Activated CD4-positive, alpha-beta T cell treated with anti-CD3 and anti-CD28 coated beads, Interleukin-2, amount 50 U/mL, for 48 hours (primary cell): ENCODE measurements around the gene SLC39A10.
A peak's percentile ranks its signal among the peaks of the same experiment; 100 is the strongest.
"Not testable (repeated sequence)": the region's sequence is repeated elsewhere in the genome, so short reads cannot be mapped to it uniquely, and the experiment has no call there.

Source experiments
- DNase-seq, 2 experiments: peaks; one replicate each; pipeline ENCODE4 v3.0.0-alpha.2; 2020

SLC39A10 gene

DNA sequence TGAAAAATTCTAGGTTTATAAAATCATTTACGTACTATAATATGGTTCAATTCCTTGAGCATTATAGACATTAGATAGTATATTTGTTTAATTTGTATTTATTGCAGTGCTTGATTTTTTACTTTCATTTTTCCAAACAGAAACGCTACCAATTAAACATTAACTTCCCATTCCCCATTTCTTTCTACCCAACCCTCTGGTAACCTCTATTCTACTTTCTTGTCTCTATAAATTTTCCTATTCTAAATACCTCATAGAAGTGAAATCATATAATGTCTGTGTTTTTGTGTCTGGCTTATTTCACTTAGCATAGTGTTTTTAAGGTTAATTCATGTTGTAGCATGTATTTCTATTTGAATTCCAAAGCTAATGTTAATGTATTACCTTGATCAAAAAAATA lies 11.6 kb upstream of the SLC39A10 start:
- DNase-seq, result no peak

DNA sequence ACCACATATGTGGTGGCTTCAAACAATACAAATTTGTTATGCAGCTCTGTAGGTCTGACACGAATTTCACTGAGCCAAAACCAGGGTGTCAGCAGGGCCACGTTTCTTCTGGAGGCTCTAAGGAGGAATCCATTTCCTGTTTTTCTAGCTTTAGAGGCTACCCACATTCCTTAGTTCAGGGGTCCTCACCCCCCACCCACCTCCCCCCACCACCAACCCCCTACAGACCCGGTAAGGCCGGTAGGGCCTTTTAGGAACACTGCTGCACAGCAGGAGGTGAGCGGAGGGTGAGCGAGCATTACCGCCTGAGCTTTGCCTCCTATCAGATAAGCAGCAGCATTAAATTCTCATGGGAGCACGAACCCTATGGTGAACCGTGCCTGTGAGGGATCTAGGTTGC lies 10.6 kb upstream of the SLC39A10 start:
- DNase-seq, result no peak

DNA sequence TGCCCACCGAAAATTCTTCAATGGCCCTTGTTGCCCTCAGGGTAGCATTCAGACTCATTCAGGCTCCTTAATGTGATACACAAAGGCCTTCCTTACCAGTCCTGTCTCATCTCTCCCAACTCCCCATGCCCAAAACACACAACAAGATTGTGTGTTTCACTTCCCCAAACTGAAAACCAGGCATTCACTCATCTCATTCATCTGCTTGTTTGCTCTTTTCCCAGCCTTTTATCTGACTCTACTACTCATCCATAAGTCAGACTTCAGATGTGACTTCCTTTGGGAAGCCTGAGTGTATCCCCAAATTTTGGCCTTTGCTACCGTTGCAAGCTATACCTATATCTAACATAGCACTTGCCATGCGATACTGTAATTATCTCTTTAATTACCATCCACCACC lies 9.7 kb upstream of the SLC39A10 start:
- DNase-seq, result no peak

DNA sequence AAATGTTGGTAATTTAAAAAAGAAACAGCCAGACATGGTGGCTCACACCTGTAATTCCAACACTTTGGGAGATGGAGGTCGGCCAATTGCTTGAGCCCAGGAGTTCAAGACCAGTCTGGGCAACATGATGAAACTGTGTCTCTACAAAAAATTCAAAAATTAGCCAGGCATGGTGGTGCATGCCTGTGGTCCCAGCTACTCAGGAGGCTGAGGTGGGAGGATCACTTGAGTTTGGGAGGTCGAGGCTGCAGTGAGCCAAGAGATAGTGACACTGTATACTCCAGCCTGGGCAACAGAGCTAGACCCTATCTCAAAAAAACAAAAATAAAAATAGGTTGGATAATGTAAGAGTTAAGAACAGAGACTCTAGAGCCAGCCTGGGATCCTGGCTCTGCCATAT lies 8.7 kb upstream of the SLC39A10 start:
- DNase-seq, result not testable (repeated sequence)

DNA sequence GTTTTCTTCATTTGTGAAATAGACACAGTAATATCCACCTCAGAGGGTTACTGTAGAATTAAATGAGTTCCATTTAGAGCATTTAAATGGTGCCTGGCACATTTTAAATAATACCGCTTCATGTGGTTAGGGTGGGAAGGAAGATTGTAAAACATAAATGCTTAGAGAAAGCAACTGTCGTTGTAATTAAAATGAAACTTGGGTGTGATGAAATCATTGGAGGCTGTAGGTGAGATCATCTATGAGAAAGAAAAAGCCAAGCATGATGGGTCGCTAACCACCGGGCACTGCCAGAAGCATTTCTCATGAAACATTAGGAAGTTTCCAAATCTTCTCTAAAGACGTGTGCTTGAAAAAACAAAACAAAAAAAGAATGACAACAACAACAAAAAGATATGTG lies 8.2 kb upstream of the SLC39A10 start:
- DNase-seq, result no peak

DNA sequence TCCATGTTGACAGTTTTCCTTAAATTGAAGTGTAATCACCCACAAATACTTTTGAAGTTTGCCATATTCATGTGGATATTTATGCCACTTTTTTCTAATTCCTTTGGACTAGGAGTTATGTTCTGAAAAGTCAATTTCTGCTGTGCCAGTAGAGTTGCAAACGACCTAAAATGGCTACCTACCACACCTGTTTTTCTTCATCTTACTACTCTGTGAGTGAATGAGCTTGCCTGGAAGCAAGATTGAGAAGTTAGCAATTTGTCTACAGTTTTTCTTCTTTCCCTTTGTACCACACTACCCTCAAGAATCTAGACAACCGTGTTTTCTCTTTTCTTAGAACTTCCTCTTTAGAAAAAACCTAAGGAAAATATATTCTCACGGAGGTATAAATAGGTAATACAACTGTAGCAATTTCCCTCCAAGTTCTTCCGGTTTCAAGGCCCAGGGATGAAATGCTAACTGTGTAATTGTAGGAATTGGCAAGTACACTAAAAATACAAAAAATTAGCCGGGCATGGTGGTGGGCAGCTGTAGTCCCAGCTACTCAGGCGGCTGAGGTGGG lies 7.3 kb upstream of the SLC39A10 start:
- no peak for DNase-seq

DNA sequence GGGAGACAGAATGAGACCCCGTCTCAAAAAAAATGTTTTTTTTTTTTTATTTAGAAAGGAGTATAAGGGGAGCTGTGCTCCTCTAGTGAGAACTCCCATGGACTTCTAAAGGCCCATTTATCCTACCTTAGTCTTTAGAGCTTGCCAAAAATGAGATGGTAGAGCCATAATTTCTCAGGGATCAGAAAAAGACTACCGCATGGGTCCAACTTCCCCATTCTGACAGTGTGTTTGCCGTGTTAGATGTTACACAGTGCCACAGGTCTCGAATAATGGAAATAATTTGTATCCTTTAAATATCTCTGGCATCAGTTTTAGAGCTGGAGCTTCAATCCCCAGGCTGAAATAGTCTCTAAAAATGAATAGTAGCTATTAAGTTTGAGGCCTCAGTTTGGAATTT lies 6.0 kb upstream of the SLC39A10 start:
- DNase-seq, result no peak

- DNase-seq, result no peak
These were observed 4.1 kb upstream of the SLC39A10 start for GRCh38 chr2:195652911-195653310.

DNA sequence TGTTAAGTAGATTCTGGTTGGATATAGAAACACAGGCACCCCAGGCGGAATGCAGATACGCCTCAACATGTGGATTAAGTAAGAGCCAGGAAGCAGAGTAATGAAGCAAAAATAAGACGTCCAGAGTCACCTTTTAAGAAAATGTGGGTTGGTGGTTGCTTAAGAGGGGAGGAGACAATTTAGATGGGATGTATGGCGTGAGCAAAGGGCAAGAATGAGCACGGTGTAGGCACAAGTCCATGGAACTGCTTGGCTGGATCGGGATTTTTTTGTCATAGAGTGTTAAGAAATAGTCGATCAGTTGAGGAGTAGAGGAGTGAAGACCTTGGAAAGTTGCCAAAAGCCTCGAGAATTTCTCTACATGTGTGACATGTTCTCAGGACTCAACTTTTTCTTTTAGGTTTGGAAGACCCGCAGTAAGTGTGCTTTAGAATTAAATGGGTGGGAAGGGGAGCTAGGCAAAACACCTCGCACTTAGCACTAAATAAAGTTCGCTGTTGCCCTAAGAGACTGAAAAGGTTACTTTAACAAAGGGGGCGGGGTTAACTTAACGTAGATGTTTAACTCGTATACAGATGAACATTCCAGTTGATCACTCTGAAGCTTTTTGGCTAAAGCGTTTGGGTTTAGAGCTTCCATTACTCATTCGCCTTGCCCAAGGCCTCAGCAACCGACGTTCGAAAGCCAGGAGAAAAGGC lies 716 bp upstream of the SLC39A10 start:
- no peak for DNase-seq

- peak; percentile 64 to 75 for DNase-seq
These were observed 861 bp downstream of the SLC39A10 start for GRCh38 chr2:195657634-195658540.

GRCh38 chr2:195658541-195658890 lies 1.5 kb downstream of the SLC39A10 start:
- no peak for DNase-seq

DNA sequence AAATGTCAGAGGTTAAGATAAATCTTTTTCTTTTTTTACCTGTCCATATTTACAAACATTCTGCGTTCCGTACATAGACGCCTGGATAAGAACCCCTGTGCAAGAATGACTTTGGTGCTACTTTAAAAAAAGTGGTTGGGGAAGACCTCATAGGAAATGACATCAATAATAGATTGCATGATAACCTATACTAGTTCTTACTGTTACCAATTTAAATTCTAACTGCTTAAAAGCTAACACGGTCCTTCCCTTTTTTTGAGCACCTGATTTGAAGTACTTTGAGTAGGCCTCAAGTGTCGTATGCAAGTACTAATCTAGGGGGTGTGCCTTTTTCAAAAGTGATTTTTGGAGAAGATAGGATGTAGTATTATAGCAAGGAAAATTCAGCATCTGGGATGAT lies 2.1 kb downstream of the SLC39A10 start:
- no peak for DNase-seq

- peak; percentile 69 to 80 for DNase-seq
These were observed 3.2 kb downstream of the SLC39A10 start for GRCh38 chr2:195659982-195660890.

DNA sequence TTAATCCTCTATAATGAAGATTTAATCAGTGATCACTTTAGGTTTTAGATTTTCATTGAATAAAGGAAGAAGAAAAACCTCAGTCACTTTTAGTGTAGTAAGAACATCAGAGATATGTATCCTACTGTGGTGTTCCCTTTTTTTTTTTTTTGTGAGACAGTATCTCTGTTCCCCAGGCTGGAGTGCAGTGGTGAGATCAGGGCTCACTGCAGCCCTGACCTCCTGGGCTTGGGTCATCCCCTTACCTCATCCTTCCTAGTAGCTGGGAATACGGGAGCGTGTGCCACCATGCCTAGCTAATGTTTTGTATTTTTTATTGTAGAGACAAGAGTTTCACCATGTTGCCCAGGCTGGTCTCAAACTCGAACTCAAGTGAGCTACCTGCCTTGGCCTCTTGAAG lies 5.1 kb downstream of the SLC39A10 start:
- DNase-seq, result no peak

DNA sequence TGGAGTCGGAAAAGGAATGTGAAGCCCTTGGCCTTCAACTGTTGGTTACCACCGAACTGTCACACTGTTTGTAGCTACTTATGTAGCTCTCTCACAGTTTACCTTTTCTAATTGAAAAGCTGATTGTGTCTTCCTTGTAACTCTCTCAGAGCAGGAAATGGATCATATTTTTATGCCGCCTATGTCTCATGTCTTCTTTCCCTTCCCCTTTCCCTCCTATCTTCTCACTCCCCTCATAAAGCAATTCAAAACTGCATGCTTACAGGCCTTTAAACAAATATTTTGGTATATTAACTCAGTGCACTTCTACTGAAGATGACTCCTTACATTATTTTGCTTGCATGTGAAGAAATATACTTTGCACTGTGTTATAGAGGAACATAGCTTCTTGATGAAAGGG lies 6.0 kb downstream of the SLC39A10 start:
- no peak for DNase-seq

- DNase-seq, result no peak
These were observed 7.5 kb downstream of the SLC39A10 start for GRCh38 chr2:195664528-195664927.

- DNase-seq, result not testable (repeated sequence)
These were observed 8.1 kb downstream of the SLC39A10 start for GRCh38 chr2:195665153-195665552.

DNA sequence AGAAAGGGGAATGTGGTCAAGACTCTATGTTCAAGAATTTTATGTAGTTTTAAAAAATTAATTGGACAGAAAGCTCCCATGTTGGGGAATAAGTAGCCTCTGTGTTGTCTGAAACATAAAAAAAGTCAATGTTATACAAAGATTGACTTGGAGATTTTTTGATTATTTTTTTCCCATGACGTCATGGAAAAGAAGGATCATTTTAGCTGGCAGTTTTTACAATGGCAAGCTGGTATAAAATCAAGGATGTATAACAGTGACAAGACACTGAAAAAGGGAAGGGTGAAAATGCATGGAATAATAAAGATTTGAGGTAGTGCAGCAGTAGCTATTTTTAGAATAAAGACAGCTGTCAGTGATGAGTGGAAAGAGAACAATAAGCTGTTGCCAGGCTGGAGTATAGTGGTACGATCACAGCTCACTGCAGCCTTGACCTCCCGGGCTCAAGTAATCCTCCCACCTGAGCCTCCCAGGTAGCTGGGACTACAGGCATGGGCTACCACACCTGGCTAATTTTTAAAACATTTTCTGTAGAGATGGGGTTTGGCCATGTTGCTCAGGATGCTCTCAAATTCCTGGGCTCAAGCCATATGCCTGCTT lies 9.2 kb downstream of the SLC39A10 start:
- DNase-seq, result no peak

- DNase-seq, result no peak
These were observed 10.9 kb downstream of the SLC39A10 start for GRCh38 chr2:195667974-195668373.

- DNase-seq, result no peak
These were observed 13.2 kb downstream of the SLC39A10 start for GRCh38 chr2:195670191-195670590.

GRCh38 chr2:195671563-195671962 lies 14.5 kb downstream of the SLC39A10 start:
- DNase-seq, result no peak

DNA sequence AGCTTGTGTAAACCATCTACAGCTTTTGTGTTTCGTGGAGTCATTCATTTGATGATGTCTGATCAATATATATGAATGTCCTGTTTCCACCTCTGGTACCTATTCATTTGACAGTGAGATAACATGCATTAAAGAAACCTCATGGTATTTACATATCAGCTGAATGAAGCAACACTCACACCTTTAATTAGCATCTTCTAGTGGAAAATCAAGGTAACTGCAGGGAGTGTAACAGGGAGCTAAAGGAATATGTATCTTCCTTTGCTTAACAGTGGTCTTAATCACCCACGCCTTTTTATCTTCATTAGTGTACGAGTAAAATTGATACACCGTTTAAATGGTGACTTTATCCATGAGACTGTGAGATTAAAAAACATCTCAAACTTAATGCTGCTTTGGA lies 15.6 kb downstream of the SLC39A10 start:
- no peak for DNase-seq
